Panc1 (cell line): ENCODE data around the gene VPS35L.

Source experiments
- POLR2AphosphoS5 ChIP-seq: IDR thresholded peaks from 2 replicates; pipeline ENCODE4 v1.6.1; 2012; ENCODE audit warnings: mild to moderate bottlenecking, low read depth, low read length, moderate library complexity
- TCF7L2 ChIP-seq: IDR thresholded peaks from 2 replicates; pipeline ENCODE4 v1.6.1; 2011; ENCODE audit warnings: mild to moderate bottlenecking, low read depth, low read length, inconsistent platforms
- TF ChIP-seq, protein P1 (sequence below): fragments of 450-650 bp; IDR thresholded peaks from 2 replicates; pipeline ENCODE4 v1.5.1; 2017; ENCODE audit warnings: mild to moderate bottlenecking
- TF ChIP-seq, protein P2 (sequence below), 2 experiments: IDR thresholded peaks; 2 replicates each; pipeline ENCODE4 v1.6.1; 2011 to 2012; ENCODE audit warnings: low read depth in 2 of 2, control low read depth in 1 of 2, low read length in 1 of 2, mild to moderate bottlenecking in 1 of 2, moderate library complexity in 1 of 2; ENCODE audit not compliant: insufficient read depth in 1 of 2

GRCh38 chr16:19654147-19654546 is 98.6 kb downstream of the VPS35L start:
- TF ChIP-seq, protein P1, sequence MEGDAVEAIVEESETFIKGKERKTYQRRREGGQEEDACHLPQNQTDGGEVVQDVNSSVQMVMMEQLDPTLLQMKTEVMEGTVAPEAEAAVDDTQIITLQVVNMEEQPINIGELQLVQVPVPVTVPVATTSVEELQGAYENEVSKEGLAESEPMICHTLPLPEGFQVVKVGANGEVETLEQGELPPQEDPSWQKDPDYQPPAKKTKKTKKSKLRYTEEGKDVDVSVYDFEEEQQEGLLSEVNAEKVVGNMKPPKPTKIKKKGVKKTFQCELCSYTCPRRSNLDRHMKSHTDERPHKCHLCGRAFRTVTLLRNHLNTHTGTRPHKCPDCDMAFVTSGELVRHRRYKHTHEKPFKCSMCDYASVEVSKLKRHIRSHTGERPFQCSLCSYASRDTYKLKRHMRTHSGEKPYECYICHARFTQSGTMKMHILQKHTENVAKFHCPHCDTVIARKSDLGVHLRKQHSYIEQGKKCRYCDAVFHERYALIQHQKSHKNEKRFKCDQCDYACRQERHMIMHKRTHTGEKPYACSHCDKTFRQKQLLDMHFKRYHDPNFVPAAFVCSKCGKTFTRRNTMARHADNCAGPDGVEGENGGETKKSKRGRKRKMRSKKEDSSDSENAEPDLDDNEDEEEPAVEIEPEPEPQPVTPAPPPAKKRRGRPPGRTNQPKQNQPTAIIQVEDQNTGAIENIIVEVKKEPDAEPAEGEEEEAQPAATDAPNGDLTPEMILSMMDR = no peak
- TF ChIP-seq, protein P2, sequence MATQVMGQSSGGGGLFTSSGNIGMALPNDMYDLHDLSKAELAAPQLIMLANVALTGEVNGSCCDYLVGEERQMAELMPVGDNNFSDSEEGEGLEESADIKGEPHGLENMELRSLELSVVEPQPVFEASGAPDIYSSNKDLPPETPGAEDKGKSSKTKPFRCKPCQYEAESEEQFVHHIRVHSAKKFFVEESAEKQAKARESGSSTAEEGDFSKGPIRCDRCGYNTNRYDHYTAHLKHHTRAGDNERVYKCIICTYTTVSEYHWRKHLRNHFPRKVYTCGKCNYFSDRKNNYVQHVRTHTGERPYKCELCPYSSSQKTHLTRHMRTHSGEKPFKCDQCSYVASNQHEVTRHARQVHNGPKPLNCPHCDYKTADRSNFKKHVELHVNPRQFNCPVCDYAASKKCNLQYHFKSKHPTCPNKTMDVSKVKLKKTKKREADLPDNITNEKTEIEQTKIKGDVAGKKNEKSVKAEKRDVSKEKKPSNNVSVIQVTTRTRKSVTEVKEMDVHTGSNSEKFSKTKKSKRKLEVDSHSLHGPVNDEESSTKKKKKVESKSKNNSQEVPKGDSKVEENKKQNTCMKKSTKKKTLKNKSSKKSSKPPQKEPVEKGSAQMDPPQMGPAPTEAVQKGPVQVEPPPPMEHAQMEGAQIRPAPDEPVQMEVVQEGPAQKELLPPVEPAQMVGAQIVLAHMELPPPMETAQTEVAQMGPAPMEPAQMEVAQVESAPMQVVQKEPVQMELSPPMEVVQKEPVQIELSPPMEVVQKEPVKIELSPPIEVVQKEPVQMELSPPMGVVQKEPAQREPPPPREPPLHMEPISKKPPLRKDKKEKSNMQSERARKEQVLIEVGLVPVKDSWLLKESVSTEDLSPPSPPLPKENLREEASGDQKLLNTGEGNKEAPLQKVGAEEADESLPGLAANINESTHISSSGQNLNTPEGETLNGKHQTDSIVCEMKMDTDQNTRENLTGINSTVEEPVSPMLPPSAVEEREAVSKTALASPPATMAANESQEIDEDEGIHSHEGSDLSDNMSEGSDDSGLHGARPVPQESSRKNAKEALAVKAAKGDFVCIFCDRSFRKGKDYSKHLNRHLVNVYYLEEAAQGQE (IDR thresholded peaks at IDR 0.05; ENCODE audit: insufficient read depth in 1 of 2, low read depth in 2 of 2, low read length in 1 of 2) = no peak
- TF ChIP-seq POLR2AphosphoS5 (no peak), TCF7L2 (no peak)
